Measurements from ENCODE around the gene CHCHD4. TPM values are rescaled to one million over a fixed set of nuclear protein-coding genes. Genes with fewer than 3 reads are reported as not detected.
A peak's percentile ranks its signal among the peaks of the same experiment; 100 is the strongest.

The CHCHD4 gene
- total RNA-seq, 4 donors from 2014 or later: 15.1 to 20.2 (median 16.0) TPM

DNA sequence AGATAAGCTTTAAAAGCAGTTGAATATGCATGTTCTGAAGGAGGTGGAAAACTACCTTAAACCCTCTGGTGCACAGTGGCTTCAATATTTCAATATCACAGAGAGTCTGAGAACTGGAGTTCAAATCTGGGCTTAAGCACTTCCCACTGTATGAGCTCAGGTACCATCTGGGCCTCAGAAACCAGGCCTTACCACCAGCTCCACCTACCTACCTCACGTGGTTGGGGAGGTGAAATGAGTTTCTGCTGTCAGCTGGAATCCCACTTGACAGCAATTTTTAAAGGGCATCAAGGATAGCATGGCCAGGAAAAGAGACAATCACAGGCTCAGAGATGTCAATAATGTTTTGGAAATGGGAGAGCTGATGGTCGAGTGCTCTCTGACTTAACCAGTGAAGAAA, 5.0 kb downstream of the CHCHD4 start:
- Histone ChIP-seq H3K4me3 (replicated peaks in 1 of 3) (no peak overlapping the region), H3K27ac (no peak overlapping the region), H3K27me3 (no peaks in the 10 kb centered on the region), H3K4me1 (peaks cover 10 to 14% of the 10 kb centered on the region in 2 donors), H3K36me3 (peaks cover 8 to 16% of the 10 kb centered on the region in 2 donors), H3K9me3 (no peaks in the 10 kb centered on the region)
- TF ChIP-seq POLR2A (IDR thresholded peaks at IDR 0.05): no peak
- TF ChIP-seq, protein P1, sequence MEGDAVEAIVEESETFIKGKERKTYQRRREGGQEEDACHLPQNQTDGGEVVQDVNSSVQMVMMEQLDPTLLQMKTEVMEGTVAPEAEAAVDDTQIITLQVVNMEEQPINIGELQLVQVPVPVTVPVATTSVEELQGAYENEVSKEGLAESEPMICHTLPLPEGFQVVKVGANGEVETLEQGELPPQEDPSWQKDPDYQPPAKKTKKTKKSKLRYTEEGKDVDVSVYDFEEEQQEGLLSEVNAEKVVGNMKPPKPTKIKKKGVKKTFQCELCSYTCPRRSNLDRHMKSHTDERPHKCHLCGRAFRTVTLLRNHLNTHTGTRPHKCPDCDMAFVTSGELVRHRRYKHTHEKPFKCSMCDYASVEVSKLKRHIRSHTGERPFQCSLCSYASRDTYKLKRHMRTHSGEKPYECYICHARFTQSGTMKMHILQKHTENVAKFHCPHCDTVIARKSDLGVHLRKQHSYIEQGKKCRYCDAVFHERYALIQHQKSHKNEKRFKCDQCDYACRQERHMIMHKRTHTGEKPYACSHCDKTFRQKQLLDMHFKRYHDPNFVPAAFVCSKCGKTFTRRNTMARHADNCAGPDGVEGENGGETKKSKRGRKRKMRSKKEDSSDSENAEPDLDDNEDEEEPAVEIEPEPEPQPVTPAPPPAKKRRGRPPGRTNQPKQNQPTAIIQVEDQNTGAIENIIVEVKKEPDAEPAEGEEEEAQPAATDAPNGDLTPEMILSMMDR (IDR thresholded peaks at IDR 0.05): no peak
- intact Hi-C loops (cut with DNase I): loop anchor here (10.0 kb wide), 1 partner anchor 55 kb away; the partner anchor contains the start of genes LSM3 and XPC
- no peak for DNase-seq
- WGBS, 2 donors: 96 to 100% methylated on average over 2 of the region's 2 CpGs

DNA sequence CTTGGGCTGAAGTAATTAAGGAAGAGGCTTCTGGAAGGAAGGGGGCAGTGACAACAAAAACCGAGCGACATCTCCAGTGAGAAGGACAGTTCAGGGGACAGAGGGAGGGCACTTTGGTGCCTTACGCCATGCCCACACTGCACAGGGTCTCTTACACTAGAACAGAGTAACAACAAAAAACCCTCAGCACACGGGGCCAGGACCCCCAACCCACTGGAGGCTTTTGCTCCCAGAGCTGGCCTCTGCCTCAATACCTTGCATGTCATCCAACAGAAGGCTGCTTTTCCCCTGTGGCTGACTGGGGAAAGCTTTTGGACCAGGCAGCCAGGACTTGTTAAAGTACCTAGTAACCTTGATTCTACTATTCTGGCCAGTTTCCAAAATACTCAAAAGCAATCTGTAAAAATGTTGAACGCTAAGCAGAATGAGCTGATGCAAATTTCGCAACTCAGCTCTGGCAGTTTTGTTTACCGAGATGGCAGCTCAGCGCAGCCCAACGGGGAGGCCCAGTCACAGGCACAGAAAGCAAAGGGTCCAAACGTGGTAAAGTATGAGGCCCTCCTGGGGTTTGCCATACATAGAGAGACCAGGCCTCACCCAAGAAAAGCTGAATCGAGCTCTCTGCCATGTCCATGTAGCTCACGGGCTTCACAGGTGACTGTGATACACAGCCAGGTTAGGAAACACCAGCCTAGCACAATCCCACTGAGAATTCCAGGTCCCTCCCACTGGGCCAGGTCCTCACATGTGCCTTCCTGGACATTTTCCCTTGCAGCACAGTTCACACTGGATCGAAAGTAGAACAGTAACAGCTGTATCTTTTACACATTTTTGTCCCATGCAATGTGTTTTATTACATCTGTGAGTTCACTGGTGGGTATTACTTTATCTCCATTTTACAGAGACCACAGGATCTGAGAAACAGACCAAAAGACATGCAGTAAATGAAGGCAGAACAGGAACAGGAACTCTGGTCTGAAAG, 6.0 kb downstream of the CHCHD4 start:
- no peak overlapping the region for H3K4me3 ChIP-seq (replicated peaks in 1 of 3)
- TF ChIP-seq POLR2A (IDR thresholded peaks at IDR 0.05): no peak
- TF ChIP-seq, protein P1 (IDR thresholded peaks at IDR 0.05): no peak
- 64 to 79% methylated on average over 13 of the region's 13 CpGs for WGBS, 2 donors
- no peaks in the 10 kb centered on the region for H3K9me3 ChIP-seq
- H3K4me1 ChIP-seq: peaks cover 8 to 12% of the 10 kb centered on the region in 2 donors
- intact Hi-C loops (cut with DNase I): no loop called here
- peaks cover 15 to 17% of the 10 kb centered on the region in 2 donors for H3K36me3 ChIP-seq
- peak in 1 of 2 donors; percentile 21 for DNase-seq
- no peak overlapping the region for H3K27ac ChIP-seq
- H3K27me3 ChIP-seq: no peaks in the 10 kb centered on the region

DNA sequence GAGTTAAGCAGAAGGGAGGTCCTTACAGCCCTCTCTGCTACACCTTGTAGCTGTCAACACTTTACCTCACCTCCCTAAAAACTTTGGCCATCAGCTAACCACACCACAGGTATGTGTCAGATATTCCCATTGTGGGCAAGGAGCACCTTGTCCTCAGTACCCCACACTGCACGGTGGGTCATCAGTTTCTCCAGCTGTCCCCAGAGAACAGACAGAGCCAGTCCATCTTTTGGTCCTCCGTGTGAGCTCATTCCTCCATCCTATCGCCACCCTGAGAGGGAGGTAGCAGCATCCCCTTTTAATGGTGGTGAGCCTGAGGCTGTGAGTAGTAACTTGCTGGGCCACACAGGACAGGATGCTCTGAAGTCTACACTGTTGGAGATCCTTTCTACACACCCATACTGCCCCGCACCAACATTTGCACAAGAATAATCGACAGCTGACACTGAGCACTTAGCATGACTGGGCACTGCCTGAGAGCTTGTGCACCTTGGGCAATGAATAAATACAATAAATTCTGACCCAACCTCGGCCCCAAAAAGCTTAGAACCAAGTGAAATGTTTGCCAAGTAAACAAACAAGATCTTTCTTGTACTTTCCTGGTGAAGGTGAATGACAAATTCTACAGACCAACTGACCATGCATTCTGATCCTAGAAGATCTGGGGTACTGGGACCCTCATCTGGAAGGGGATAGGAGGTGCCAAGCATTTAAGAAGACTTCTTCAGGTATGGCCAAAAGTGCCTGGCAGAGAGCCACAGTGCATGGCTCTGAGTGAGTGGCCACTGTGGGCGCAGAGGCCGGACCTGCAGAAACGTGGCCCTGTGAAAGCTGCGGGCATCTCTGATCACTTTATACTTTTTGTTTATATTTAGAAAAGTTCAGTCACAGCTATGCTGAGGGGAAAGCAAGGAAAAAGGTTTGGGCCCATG, 6.9 kb downstream of the CHCHD4 start:
- Histone ChIP-seq H3K36me3 (peaks cover 15 to 24% of the 10 kb centered on the region in 2 donors), H3K4me1 (peaks cover 0 to 5% of the 10 kb centered on the region in 2 donors), H3K4me3 (replicated peaks in 1 of 3) (no peak overlapping the region), H3K27me3 (no peaks in the 10 kb centered on the region), H3K27ac (no peak overlapping the region), H3K9me3 (no peaks in the 10 kb centered on the region)
- 91% methylated on average over 10 of the region's 10 CpGs for WGBS, 2 donors
- no peak for DNase-seq
- intact Hi-C loops (cut with DNase I): no loop called here
- TF ChIP-seq POLR2A (IDR thresholded peaks at IDR 0.05): no peak
- TF ChIP-seq, protein P1 (IDR thresholded peaks at IDR 0.05): no peak

DNA sequence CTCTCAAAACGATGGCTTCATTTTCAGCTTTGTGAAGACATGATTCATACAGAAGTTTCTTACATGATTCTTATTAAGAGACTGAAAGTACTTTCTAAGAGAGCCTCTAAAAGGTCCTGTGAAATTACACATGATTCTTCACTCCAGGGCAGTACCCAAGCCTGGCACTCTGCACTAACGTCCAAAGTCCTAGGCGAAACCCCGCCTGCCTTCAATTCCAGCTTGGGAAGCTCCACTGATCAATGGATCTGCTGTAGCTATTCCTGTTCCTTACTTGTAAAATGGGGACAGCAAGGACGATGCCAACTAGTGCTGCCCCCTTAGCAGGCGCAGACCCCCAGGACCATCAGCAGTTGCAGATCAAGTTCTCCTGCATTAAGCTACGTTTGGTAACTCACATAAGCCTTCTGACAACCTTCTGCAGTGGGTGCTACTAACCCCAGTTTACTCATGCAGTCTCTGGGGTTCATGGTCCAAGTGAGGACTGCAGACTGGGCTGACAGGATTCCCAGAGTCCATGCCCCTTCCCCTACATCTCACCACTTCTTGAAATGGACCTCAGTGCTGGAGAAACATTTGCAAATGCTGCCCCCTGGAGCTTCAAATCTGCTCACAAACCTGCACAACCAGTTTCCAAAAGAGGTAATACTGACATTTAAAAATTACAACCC, 10.6 kb downstream of the CHCHD4 start:
- no peaks in the 10 kb centered on the region for H3K27me3 ChIP-seq
- no peak overlapping the region for H3K4me3 ChIP-seq (replicated peaks in 1 of 3)
- peak; percentile 24 to 25 for DNase-seq
- no peaks in the 10 kb centered on the region for H3K9me3 ChIP-seq
- peaks cover 0 to 5% of the 10 kb centered on the region in 2 donors for H3K4me1 ChIP-seq
- TF ChIP-seq POLR2A (IDR thresholded peaks at IDR 0.05): no peak
- TF ChIP-seq, protein P1 (IDR thresholded peaks at IDR 0.05): peak in 2 of 6 experiments; percentile 15 to 24
- intact Hi-C loops (cut with DNase I): no loop called here
- H3K27ac ChIP-seq: no peak overlapping the region
- 97 to 98% methylated on average over 7 of the region's 7 CpGs for WGBS, 2 donors
- H3K36me3 ChIP-seq: peaks cover 19 to 24% of the 10 kb centered on the region in 2 donors
